CD4-positive, alpha-beta T cell treated with Interleukin-10 for 1 hour (primary cell): Measurements from ENCODE around the gene SSBP3.
"Not testable (repeated sequence)": the region's sequence is repeated elsewhere in the genome, so short reads cannot be mapped to it uniquely, and the experiment has no call there.

Source experiments
- DNase-seq: peaks from one replicate; pipeline ENCODE4 v3.0.0-alpha.2; 2020

Gene SSBP3

DNA sequence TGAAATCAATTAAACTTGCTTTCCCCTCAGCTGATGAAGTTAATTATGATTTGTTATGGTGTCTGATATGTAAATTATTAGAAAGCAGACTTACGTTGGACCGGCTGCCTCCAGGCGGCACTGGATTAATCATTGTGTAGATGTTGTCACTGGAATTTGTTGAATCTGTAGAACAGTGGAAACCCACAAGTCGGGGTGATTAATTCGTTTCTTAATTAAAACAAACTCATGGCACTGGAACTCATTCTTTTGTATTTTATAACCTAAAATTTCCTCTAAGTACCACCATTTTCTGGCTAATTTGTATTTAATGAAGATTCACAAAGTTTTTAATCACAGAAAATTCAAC, 167.2 kb downstream of the SSBP3 start:
- no peak for DNase-seq

- no peak for DNase-seq
Observed at GRCh38 chr1:54238353-54239034, 167.7 kb downstream of the SSBP3 start.

GRCh38 chr1:54237586-54237985, 168.6 kb downstream of the SSBP3 start:
- no peak for DNase-seq

DNA sequence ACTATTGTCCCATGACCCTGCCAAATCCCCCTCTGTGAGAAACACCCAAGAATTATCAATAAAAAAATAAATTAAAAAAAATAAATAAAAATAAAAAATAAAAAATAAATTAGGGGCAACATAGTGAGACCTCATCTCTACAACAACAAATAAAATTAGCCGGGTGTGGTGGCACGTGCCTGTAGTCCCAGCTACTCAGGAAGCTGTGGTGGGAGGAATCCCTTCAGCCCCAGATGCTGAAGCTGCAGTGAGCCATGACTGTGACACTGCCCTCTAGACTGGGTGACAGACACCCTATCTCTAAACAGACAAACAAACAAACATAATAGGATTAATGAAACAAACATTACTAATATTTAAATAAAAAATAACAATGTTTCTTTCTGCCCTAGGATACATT, 171.9 kb downstream of the SSBP3 start:
- no peak for DNase-seq

GRCh38 chr1:54233196-54233595, 173.0 kb downstream of the SSBP3 start:
- not testable (repeated sequence) for DNase-seq

GRCh38 chr1:54230507-54231339, 175.5 kb downstream of the SSBP3 start:
- DNase-seq: peak; percentile 14

DNA sequence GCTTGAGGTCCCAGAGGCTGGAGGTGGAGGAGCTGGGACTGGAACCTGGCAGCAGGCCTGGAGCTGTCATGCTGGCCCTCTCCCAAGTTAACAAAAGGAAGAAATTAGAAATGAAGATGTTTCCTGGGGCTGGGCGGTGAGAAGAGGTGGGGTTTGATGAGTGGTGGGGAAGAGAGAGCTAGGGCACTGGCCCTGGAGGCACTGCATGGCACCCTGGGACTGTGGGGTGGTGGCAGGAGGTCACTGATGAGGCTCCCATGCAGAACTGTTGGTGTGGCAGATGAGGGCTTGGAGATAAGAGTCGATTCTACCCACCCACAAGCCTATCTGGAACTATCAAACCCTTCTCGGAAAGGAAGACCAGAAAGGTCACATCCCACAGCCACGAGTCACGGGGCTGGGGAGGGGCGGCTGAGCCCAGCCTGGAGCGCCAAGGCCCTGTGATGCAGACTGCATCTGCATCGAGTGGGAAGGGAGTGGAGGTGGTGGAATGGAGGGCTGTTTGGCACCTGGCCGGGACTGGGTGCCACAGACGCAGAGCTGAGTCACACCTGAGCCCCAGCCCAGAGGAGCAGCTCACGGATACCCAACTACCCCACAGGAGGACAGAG, 176.8 kb downstream of the SSBP3 start:
- no peak for DNase-seq

DNA sequence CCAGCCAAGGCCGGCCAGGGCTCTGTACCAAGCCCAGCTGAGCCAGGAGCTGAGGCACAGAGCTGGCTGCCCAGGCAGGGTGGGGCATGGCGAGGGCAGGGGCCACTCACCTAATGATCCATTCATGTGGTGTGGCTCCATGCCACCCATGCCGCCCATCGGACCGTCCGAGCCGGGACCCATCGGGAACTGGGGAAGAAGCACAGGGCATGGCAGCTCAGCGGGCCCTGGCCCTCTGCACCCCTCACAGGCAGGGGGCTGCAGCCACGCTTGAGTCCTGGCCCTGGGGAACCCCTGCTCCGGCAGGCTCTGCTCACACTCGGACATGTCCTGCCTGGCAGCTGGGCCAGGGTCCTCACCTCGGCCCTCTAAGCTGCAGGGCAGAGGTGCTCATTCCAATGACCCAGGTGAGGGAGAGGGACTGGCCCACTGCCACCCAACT, 177.5 kb downstream of the SSBP3 start:
- no peak for DNase-seq

DNA sequence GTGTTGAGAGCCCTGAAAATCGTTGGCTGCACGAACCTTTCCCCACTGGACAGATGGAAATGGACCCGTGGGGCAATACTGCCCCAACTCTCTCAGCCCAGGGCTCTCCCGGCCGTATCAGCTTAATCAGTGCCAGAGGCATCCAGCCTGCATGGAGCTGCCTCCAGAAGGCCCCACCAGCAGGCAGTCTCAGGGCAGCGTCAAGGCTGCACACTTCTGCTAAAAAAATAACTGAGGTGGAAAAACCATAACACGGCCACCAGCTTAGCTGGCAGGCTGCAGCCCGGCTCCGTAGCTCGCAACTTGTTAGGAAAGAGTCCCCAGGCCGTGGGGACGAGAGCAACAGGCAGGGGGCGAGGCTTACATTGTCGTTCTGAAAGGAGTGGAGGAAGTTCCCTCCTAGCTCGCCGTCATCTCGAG, 178.3 kb downstream of the SSBP3 start:
- no peak for DNase-seq

GRCh38 chr1:54227091-54227602, 179.0 kb downstream of the SSBP3 start:
- no peak for DNase-seq

GRCh38 chr1:54225986-54226559, 180.1 kb downstream of the SSBP3 start:
- DNase-seq: no peak

- no peak for DNase-seq
Observed at GRCh38 chr1:54225378-54225777, 180.8 kb downstream of the SSBP3 start.

GRCh38 chr1:54224233-54224632, 182.0 kb downstream of the SSBP3 start:
- DNase-seq: no peak

DNA sequence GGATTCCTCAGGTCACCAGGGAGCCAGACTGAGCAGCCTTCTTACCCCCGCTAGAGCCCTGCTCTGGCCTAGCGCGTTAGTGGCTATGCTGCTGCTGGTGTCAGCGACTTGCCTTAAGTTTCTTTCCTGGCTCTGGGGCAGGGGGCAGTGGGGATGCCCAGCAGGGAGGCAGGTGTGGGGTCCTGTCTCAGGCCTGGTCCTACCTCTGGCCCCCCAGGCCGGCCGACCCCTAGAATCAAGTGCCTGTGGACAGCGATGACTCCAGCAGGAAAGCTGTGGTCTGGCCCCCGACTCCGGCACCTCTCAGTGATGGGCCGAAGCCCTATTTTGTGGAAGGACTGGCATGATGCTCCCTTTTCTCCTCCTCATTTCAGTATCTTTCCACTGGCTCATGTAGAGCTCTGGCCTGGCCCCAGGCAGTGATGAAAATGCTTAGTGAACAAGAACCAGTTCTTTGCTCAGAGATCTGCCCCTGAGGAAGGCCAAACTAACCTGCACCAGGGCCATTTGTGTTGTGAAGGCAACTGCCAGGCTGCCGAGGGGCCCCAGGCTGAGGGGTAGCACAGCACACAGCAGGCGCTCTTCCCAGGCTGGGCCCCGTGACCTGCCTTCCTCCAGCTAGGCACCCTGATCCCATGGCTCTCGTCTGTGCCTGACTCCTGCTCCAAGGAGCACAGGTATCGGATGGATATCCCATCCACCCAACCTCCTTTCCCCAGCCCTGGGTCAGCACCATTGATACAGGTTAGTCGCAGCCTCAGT, 182.6 kb downstream of the SSBP3 start:
- no peak for DNase-seq

- no peak for DNase-seq
Observed at GRCh38 chr1:54222711-54223110, 183.5 kb downstream of the SSBP3 start.

DNA sequence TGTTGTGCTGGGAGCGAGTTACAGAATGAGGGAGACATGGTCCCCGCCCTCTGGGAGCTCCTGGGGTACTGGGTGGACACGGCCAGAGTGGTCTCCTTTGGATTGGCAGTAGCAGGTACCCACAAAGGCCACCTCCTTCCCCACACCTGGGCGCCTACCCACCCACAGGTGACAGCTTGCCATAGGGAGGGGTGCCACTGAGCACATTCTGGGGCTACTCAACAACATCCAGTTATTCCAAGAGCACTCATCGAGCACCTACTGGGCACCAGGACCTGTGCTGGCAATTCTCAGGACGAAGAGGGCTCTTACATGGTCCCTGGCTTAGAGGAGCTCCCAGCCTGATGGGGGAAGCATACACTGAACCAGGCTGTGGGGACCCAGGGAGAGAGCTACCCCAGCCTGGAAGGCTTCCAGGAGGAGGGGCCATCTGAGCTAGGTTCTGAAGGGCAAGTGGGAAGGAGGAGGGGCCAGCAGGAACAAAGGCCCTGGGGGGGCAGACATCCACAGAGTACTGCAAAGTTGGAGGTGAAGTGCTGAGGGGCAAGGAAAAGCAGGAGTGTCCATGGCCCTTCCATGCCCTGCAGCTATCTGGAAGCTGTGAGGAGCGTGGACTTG, 184.2 kb downstream of the SSBP3 start:
- no peak for DNase-seq

DNA sequence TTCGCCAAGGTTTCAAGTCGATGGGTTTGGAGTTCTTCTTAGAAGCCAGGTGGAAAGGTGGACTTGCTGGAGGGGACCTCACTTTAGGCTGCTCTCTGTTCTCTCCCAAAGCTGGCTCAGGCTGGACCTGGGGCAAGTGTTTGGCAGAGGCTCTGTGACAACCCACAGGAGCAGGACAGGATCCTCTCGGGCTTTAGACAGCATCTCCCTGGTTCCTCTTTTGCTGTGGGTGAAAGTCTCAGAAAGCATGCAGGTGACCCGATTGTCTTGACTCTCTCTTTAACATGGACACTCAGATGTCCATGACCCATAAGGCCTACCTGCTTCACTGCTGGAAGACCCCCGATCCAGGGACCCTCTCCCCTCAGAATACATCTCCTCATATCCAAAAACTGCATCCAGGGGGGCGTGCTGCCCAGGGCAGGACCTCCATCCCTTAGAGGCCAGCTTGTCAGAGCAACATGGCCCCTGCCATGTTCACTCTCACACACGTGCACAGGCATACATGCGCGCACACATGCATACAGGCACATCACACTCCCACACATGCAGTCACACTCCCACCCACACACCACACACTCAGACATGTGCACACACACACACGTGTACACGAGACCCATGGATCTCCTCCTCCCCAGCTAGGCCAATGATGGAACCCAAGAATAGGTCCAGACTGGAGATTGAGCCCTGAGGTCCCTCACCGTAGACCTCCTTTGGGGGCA, 184.9 kb downstream of the SSBP3 start:
- DNase-seq: no peak

GRCh38 chr1:54220004-54220811, 186.0 kb downstream of the SSBP3 start:
- DNase-seq: no peak

DNA sequence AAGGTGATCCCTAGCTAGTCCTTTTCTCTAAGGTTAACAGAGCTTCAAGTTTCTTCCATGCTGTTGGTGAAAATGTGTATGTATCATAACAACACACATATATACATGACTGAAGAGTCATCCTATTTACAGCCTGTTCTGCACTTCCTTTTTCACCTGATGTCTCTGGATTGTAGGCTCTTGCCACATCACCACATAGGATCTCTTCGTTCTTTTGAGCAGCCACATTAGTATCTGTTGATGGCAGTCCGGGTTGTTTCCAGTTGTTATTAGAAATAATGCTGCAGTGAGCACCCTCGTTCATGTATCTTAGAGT, 186.5 kb downstream of the SSBP3 start:
- no peak for DNase-seq

- no peak for DNase-seq
Observed at GRCh38 chr1:54218883-54219687, 187.1 kb downstream of the SSBP3 start.
